ENCODE measurements around the gene STRIP1.

The STRIP1 gene

GRCh38 chr1:110004583-110004982, 29.8 kb upstream of the STRIP1 start:
- Histone ChIP-seq H3K9me3 (ENCODE audit: low read depth, low read length) (no peaks in the 10 kb centered on the region), H3K4me3 (peak overlapping the region; percentile 54; the same call in 1 of the 2 replicates), H3K27ac (peak overlapping the region; percentile 90), H3K36me3 (ENCODE audit: insufficient read depth, low read length) (peaks cover 12% of the 10 kb centered on the region), H3K9ac (ENCODE audit: insufficient read length) (no peak overlapping the region)
- no peak for DNase-seq (ENCODE audit: low read depth, low spot score)
- no peak for TF ChIP-seq EZH2 (IDR thresholded peaks at IDR 0.05)
- TF ChIP-seq POLR2AphosphoS5 (IDR thresholded peaks at IDR 0.05; ENCODE audit: borderline replicate concordance, low read depth, low read length), result no peak
- no peak for TF ChIP-seq FOXP2 (optimal IDR thresholded peaks at IDR 0.05; ENCODE audit: control extremely low read depth, extremely low read length, insufficient read depth)

- DNase-seq (ENCODE audit: low read depth, low spot score), result no peak
- Histone ChIP-seq H3K9ac (ENCODE audit: insufficient read length) (no peak overlapping the region), H3K4me3 (no peak overlapping the region), H3K36me3 (ENCODE audit: insufficient read depth, low read length) (peaks cover 26% of the 10 kb centered on the region), H3K9me3 (ENCODE audit: low read depth, low read length) (no peaks in the 10 kb centered on the region), H3K27ac (no peak overlapping the region)
- TF ChIP-seq EZH2 (IDR thresholded peaks at IDR 0.05) (no peak), POLR2AphosphoS5 (IDR thresholded peaks at IDR 0.05; ENCODE audit: borderline replicate concordance, low read depth, low read length) (no peak), FOXP2 (optimal IDR thresholded peaks at IDR 0.05; ENCODE audit: control extremely low read depth, extremely low read length, insufficient read depth) (no peak)
Measured at GRCh38 chr1:110005971-110006370, 28.5 kb upstream of the STRIP1 start.

GRCh38 chr1:110006516-110006915, 27.9 kb upstream of the STRIP1 start:
- Histone ChIP-seq H3K4me3 (no peak overlapping the region), H3K36me3 (ENCODE audit: insufficient read depth, low read length) (peaks cover 32% of the 10 kb centered on the region), H3K9ac (ENCODE audit: insufficient read length) (no peak overlapping the region), H3K27ac (no peak overlapping the region), H3K9me3 (ENCODE audit: low read depth, low read length) (no peaks in the 10 kb centered on the region)
- no peak for DNase-seq (ENCODE audit: low read depth, low spot score)
- TF ChIP-seq EZH2 (IDR thresholded peaks at IDR 0.05) (no peak), POLR2AphosphoS5 (IDR thresholded peaks at IDR 0.05; ENCODE audit: borderline replicate concordance, low read depth, low read length) (no peak), FOXP2 (optimal IDR thresholded peaks at IDR 0.05; ENCODE audit: control extremely low read depth, extremely low read length, insufficient read depth) (no peak)

- no peak for DNase-seq (ENCODE audit: low read depth, low spot score)
- Histone ChIP-seq H3K9ac (ENCODE audit: insufficient read length) (no peak overlapping the region), H3K4me3 (no peak overlapping the region), H3K27ac (peak overlapping the region; percentile 28; the same call in 1 of the 2 replicates), H3K9me3 (ENCODE audit: low read depth, low read length) (no peaks in the 10 kb centered on the region), H3K36me3 (ENCODE audit: insufficient read depth, low read length) (peaks cover 39% of the 10 kb centered on the region)
- no peak for TF ChIP-seq FOXP2 (optimal IDR thresholded peaks at IDR 0.05; ENCODE audit: control extremely low read depth, extremely low read length, insufficient read depth)
Measured at GRCh38 chr1:110007046-110007830, 27.2 kb upstream of the STRIP1 start.

- TF ChIP-seq POLR2AphosphoS5 (IDR thresholded peaks at IDR 0.05; ENCODE audit: borderline replicate concordance, low read depth, low read length) (no peak), FOXP2 (optimal IDR thresholded peaks at IDR 0.05; ENCODE audit: control extremely low read depth, extremely low read length, insufficient read depth) (no peak), EZH2 (IDR thresholded peaks at IDR 0.05) (no peak)
- Histone ChIP-seq H3K4me3 (no peak overlapping the region), H3K9me3 (ENCODE audit: low read depth, low read length) (no peaks in the 10 kb centered on the region), H3K27ac (no peak overlapping the region), H3K36me3 (ENCODE audit: insufficient read depth, low read length) (peaks cover 53% of the 10 kb centered on the region), H3K9ac (ENCODE audit: insufficient read length) (no peak overlapping the region)
- DNase-seq (ENCODE audit: low read depth, low spot score), result no peak
Measured at GRCh38 chr1:110008971-110009565, 25.4 kb upstream of the STRIP1 start.

- Histone ChIP-seq H3K9me3 (ENCODE audit: low read depth, low read length) (no peaks in the 10 kb centered on the region), H3K4me3 (no peak overlapping the region), H3K9ac (ENCODE audit: insufficient read length) (no peak overlapping the region), H3K27ac (no peak overlapping the region), H3K36me3 (ENCODE audit: insufficient read depth, low read length) (peaks cover 78% of the 10 kb centered on the region)
- no peak for TF ChIP-seq EZH2 (IDR thresholded peaks at IDR 0.05)
- no peak for TF ChIP-seq POLR2AphosphoS5 (IDR thresholded peaks at IDR 0.05; ENCODE audit: borderline replicate concordance, low read depth, low read length)
- DNase-seq (ENCODE audit: low read depth, low spot score), result no peak
Measured at GRCh38 chr1:110011527-110012041, 22.8 kb upstream of the STRIP1 start.

GRCh38 chr1:110012100-110012780, 22.2 kb upstream of the STRIP1 start:
- Histone ChIP-seq H3K4me3 (no peak overlapping the region), H3K9me3 (ENCODE audit: low read depth, low read length) (no peaks in the 10 kb centered on the region), H3K27ac (no peak overlapping the region), H3K9ac (ENCODE audit: insufficient read length) (no peak overlapping the region), H3K36me3 (ENCODE audit: insufficient read depth, low read length) (peaks cover 84% of the 10 kb centered on the region)
- no peak for DNase-seq (ENCODE audit: low read depth, low spot score)
- TF ChIP-seq POLR2AphosphoS5 (IDR thresholded peaks at IDR 0.05; ENCODE audit: borderline replicate concordance, low read depth, low read length) (no peak), FOXP2 (optimal IDR thresholded peaks at IDR 0.05; ENCODE audit: control extremely low read depth, extremely low read length, insufficient read depth) (no peak), EZH2 (IDR thresholded peaks at IDR 0.05) (no peak)

GRCh38 chr1:110017792-110018191, 16.6 kb upstream of the STRIP1 start:
- TF ChIP-seq EZH2 (IDR thresholded peaks at IDR 0.05) (no peak), POLR2AphosphoS5 (IDR thresholded peaks at IDR 0.05; ENCODE audit: borderline replicate concordance, low read depth, low read length) (no peak), FOXP2 (optimal IDR thresholded peaks at IDR 0.05; ENCODE audit: control extremely low read depth, extremely low read length, insufficient read depth) (no peak)
- Histone ChIP-seq H3K36me3 (ENCODE audit: insufficient read depth, low read length) (peaks cover 96% of the 10 kb centered on the region), H3K9me3 (ENCODE audit: low read depth, low read length) (no peaks in the 10 kb centered on the region), H3K9ac (ENCODE audit: insufficient read length) (no peak overlapping the region), H3K4me3 (no peak overlapping the region), H3K27ac (no peak overlapping the region)
- DNase-seq (ENCODE audit: low read depth, low spot score), result no peak
